Keratinocyte (primary cell): ENCODE measurements around the gene CNGA2.

Experiments used
- CTCF ChIP-seq, 3 experiments: IDR thresholded peaks in 1 of 3; conservative IDR thresholded peaks in 1 of 3; optimal IDR thresholded peaks in 1 of 3; 2 replicates in 2 of 3; 3 replicates in 1 of 3; pipeline versions ENCODE3 to v1.5.1; 2011; ENCODE audit warnings: low read length in 3 of 3, mild to moderate bottlenecking in 3 of 3, moderate library complexity in 2 of 3, control low read depth in 1 of 3, inconsistent platforms in 1 of 3; ENCODE audit not compliant: insufficient read depth in 2 of 3; ENCODE audit errors: extremely low read depth in 1 of 3
- EZH2 ChIP-seq: IDR thresholded peaks from one replicate; pipeline ENCODE4 v1.6.1; 2012; ENCODE audit warnings: inconsistent platforms, mild to moderate bottlenecking, low read length, moderate library complexity

- TF ChIP-seq CTCF (optimal IDR thresholded peaks at IDR 0.05 in 1 of 3, IDR thresholded peaks at IDR 0.05 in 1 of 3, conservative IDR thresholded peaks at IDR 0.05 in 1 of 3; ENCODE audit: extremely low read depth in 1 of 3, insufficient read depth in 2 of 3, low read length in 3 of 3): no peak
- no peak for TF ChIP-seq EZH2
These were observed 32.4 kb upstream of the CNGA2 start for GRCh38 chrX:151702026-151702714.
